ENCODE results near the gene NOC4L. TPM values are rescaled to one million over a fixed set of nuclear protein-coding genes. Genes with fewer than 3 reads are reported as not detected.

Gene NOC4L
- total RNA-seq, 2 donors from 2014 or later, result 12.5 to 29.7 TPM

DNA sequence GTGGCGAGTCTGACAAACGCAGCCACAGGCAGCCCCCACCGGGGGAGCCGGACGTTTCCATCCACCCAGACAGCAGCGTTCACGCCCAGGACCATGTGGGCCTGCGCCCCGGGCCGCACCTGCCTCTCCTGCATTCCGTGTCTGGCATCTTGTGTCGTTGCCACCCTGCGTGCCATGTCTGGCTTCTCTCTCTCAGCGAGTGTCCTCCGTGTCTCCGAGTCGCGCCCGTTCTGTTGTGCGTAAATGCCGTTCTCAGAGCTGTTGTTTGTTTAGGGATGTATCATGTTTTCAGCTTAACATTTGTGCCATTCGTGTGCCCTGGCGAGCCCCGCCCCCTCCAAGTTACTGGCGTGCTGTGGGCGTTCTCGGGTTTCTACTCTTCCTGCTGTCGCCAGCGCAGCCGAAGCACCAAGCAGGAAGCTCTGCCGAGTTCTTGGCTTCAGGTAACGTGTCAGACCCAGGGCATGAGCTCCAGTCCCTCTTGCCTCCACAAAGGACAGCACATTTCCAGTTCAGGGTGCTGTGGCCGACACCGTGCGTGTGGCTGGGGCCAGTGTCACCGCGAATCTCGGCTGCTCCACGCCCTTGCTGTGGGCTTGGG, 34.6 kb downstream of the NOC4L start:
- H3K4me3 ChIP-seq, result no peak overlapping the region
- intact Hi-C loops (cut with DNase I), result no loop called here
- no peaks in the 10 kb centered on the region for H3K9me3 ChIP-seq
- no peaks in the 10 kb centered on the region for H3K36me3 ChIP-seq
- no peak overlapping the region for H3K27ac ChIP-seq
- no peak for DNase-seq
- TF ChIP-seq, protein P1, sequence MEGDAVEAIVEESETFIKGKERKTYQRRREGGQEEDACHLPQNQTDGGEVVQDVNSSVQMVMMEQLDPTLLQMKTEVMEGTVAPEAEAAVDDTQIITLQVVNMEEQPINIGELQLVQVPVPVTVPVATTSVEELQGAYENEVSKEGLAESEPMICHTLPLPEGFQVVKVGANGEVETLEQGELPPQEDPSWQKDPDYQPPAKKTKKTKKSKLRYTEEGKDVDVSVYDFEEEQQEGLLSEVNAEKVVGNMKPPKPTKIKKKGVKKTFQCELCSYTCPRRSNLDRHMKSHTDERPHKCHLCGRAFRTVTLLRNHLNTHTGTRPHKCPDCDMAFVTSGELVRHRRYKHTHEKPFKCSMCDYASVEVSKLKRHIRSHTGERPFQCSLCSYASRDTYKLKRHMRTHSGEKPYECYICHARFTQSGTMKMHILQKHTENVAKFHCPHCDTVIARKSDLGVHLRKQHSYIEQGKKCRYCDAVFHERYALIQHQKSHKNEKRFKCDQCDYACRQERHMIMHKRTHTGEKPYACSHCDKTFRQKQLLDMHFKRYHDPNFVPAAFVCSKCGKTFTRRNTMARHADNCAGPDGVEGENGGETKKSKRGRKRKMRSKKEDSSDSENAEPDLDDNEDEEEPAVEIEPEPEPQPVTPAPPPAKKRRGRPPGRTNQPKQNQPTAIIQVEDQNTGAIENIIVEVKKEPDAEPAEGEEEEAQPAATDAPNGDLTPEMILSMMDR (IDR thresholded peaks at IDR 0.05), result no peak
- no peaks in the 10 kb centered on the region for H3K27me3 ChIP-seq
- H3K4me1 ChIP-seq, result no peaks in the 10 kb centered on the region
- no peak overlapping the region for H3K9ac ChIP-seq (ENCODE audit: low read depth in 2 of 2, low read length in 2 of 2)

DNA sequence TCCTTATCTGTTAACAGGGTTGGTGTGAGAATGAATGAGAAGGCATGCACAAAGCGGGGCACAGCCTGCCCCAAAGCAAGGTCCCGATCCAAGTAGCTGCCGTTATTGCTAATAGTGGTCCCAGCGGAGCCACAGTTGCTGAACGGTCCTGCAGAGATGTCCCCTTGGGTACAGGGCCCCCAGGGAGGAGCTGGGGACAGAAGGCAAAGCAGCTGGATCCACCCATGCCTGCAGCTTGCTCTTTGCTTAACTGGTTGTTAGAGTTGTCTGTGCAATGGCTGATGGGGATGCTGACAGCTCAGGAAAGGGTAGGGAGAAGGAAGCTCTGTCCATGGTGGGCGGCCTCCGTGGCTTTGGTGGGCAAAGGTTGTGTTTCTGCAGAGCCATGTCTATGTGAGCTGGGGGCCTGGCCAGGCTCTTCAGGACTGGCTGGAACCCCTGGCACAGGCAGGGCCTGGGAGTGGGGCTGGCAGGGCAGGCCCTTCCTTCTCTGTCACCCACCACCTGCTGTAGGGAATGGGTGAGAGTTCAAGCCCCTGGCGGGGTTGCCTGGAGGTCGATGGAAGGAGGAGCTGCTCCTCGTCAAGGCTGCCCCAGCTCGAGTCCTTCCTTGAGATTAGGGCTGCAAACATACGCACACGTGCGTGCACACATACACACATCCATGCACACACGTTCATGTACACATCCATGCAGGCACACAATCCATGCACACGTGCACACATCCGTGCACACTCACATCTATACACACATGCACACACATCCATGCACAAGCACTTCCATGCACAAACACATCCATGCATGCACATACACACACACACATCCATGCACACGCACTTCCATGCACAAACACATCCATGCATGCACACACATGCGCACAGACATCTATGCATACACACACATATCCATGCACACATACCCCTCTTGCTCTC, 35.4 kb downstream of the NOC4L start:
- Histone ChIP-seq H3K27ac (no peak overlapping the region), H3K4me1 (no peaks in the 10 kb centered on the region), H3K27me3 (no peaks in the 10 kb centered on the region), H3K4me3 (no peak overlapping the region), H3K36me3 (no peaks in the 10 kb centered on the region), H3K9me3 (no peaks in the 10 kb centered on the region), H3K9ac (ENCODE audit: low read depth in 2 of 2, low read length in 2 of 2) (no peak overlapping the region)
- intact Hi-C loops (cut with DNase I), result no loop called here
- no peak for DNase-seq
- TF ChIP-seq, protein P1 (IDR thresholded peaks at IDR 0.05), result no peak

DNA sequence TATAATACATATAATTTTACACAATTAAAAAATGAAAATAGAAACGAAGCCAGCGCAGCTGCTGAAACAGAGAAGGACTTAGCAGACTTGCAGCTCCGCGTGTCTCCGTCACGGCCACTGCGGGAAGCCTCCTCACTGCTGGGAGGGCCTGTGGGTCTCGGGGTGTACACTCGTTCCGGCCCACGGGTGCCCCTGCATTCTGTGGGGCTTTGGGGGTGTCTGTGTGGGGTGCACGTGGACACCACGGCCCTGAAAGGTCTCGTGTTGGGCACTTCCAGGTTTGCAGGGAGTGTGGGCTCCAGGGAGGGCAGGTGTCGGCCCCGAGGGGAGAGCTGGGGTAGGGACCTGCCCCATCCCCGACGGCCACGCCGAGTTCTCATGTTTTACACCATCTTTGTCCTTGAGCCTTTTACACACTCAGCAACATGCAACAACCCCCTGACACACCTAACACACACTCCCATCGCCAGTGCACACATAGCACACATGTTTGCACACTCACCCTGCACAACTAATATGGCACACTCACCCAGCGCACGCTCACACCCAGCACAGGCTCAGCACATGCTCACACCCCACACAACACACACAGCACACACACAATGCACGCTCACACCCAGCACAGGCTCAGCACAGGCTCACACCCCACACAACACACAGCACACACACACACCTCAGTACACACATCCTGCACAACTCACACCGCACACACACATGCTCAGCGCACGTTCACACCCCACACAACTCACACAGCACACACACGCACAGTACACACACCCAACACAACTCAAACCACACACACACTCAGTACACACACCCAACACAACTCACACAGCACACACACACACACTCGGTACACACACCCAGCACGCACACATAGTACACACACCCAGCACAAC, 36.6 kb downstream of the NOC4L start:
- H3K4me1 ChIP-seq, result no peaks in the 10 kb centered on the region
- intact Hi-C loops (cut with DNase I), result no loop called here
- no peaks in the 10 kb centered on the region for H3K9me3 ChIP-seq
- no peak overlapping the region for H3K27ac ChIP-seq
- TF ChIP-seq, protein P1 (IDR thresholded peaks at IDR 0.05), result no peak
- no peak overlapping the region for H3K4me3 ChIP-seq
- no peak overlapping the region for H3K9ac ChIP-seq (ENCODE audit: low read depth in 2 of 2, low read length in 2 of 2)
- H3K27me3 ChIP-seq, result no peaks in the 10 kb centered on the region
- H3K36me3 ChIP-seq, result no peaks in the 10 kb centered on the region
- DNase-seq, result no peak

DNA sequence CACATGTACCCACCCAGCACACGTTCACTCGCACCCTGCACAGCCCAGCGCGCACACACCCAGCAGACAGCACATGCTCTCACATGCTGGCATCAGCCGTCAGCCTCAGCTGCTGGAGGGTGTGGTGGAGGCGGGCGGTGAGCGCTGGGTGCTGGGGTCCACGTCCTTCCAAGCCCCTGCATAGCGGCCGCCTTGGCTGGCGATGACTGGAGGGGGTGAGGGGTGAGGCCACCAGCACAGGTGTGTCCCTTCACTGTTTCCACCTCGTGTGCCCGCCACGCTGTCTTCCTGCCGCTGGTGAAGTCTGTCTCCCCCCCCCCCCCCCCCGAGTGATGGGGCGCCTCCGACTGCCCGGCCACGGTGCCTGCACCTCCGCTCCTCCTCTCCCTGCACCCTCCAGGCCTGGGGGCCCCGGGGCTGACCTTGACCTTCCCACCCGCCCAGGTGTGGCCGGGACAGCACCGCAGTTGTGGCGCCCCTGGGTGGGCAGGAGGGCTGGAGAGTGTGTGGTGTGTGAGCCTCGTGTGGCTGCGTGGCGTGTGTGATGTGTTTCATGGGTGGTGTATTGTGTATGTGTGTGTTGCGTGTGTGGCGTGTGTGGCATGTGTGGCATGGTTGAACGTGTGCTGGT, 37.4 kb downstream of the NOC4L start:
- intact Hi-C loops (cut with DNase I), result no loop called here
- no peak overlapping the region for H3K9ac ChIP-seq (ENCODE audit: low read depth in 2 of 2, low read length in 2 of 2)
- H3K9me3 ChIP-seq, result no peaks in the 10 kb centered on the region
- no peaks in the 10 kb centered on the region for H3K4me1 ChIP-seq
- no peak overlapping the region for H3K4me3 ChIP-seq
- no peak for DNase-seq
- TF ChIP-seq, protein P1 (IDR thresholded peaks at IDR 0.05), result no peak
- H3K36me3 ChIP-seq, result no peaks in the 10 kb centered on the region
- H3K27me3 ChIP-seq, result no peaks in the 10 kb centered on the region
- H3K27ac ChIP-seq, result no peak overlapping the region

DNA sequence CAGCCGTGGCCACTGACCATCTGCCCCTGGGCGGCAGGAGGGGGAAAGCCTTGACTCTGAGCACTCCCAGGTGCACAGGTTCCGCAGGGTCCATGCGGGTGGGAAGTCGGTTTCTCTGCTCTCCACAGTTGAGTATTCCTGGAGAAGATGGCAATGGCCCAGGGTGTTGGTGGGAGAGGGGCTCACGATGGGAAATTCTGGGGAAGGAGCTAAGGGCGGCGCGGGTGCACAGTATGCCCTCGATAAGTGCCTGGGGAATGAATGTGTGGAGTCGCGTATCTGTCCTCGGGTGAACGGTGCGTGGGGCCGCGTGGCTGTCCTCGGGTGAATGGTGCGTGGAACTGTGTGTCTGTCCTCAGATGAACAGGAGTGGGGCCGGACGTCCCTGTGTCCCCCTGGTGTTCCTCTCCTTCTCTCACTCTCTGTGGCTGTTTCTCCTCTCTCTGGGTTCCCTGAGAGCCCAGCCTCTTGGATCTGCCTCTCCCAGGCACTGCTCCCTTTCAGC, 38.0 kb downstream of the NOC4L start:
- no peak overlapping the region for H3K4me3 ChIP-seq
- no peaks in the 10 kb centered on the region for H3K4me1 ChIP-seq
- TF ChIP-seq, protein P1 (IDR thresholded peaks at IDR 0.05), result no peak
- no peak overlapping the region for H3K27ac ChIP-seq
- no peak for DNase-seq
- no peaks in the 10 kb centered on the region for H3K36me3 ChIP-seq
- H3K27me3 ChIP-seq, result no peaks in the 10 kb centered on the region
- intact Hi-C loops (cut with DNase I), result no loop called here
- H3K9me3 ChIP-seq, result no peaks in the 10 kb centered on the region
- H3K9ac ChIP-seq (ENCODE audit: low read depth in 2 of 2, low read length in 2 of 2), result no peak overlapping the region
